Testis (tissue), 5 donors: ENCODE data around the gene AR. TPM values are rescaled to one million over a fixed set of nuclear protein-coding genes. Genes with fewer than 3 reads are reported as not detected.

Experiments
- DNase-seq: peaks from one replicate; pipeline ENCODE4 v3.0.0-alpha.2; 2019
- H3K27ac ChIP-seq, 2 donors: fragments of 200-600 bp; sonication (generic); one replicate each; pipeline ENCODE4 v1.5.1; 2019
- H3K27me3 ChIP-seq: fragments of 200-600 bp; sonication (generic); one replicate; pipeline ENCODE4 v1.5.1; 2019
- H3K36me3 ChIP-seq: fragments of 200-600 bp; sonication (generic); one replicate; pipeline ENCODE4 v1.5.1; 2017; ENCODE audit warnings: low read depth; ENCODE audit errors: missing control alignments
- H3K4me1 ChIP-seq: fragments of 200-600 bp; sonication (generic); one replicate; pipeline ENCODE4 v1.5.1; 2019
- H3K4me3 ChIP-seq, 2 donors: fragments of 200-600 bp; sonication (generic); one replicate each; pipeline ENCODE4 v1.5.1; 2017 to 2019
- H3K9me3 ChIP-seq: fragments of 200-600 bp; sonication (generic); one replicate; pipeline ENCODE4 v1.5.1; 2017
- POLR2A ChIP-seq: fragments of 450-650 bp; IDR thresholded peaks from one replicate; pipeline ENCODE4 v1.6.1; 2017; ENCODE audit warnings: antibody characterized with exemption, mild to moderate bottlenecking, moderate library complexity
- WGBS, 2 donors: methylation state at CpG; one replicate each; pipeline ENCODE4 v1.1.5; 2018; 5-methylcytosine and 5-hydroxymethylcytosine counted together
- intact Hi-C: fragments of 100-400 bp; cut with DNase I; formaldehyde crosslinking; loops from one replicate; pipeline ENCODE4 v1.15.1; 2023; ENCODE audit warnings: low total_unique reads
- long read RNA-seq, 2 donors: transcript quantifications; one replicate each; lab custom pipeline, GENCODE V29; 2026
- polyA plus RNA-seq: library from polyadenylated mRNA; stranded (reverse); fragments of 350-450 nt; fragmentation: Illumina TruSeq; extraction: RNeasy Lipid Tissue Mini Kit (QIAGEN cat#74804); gene quantifications from one replicate; pipeline ENCODE4 v1.2.3, GENCODE V29; 2014; ENCODE audit warnings: low read depth, low replicate concordance; ENCODE audit not compliant: insufficient read depth
- total RNA-seq, 2 donors: library from RNA; depleted of rRNA; stranded (reverse); fragments of >200 nt; gene quantifications; one replicate each; pipeline ENCODE4 v1.2.3, GENCODE V29; 2016
- TF ChIP-seq, protein P1 (sequence below), 3 experiments: fragments of 450-650 bp in 2 of 3; fragments of 200-600 bp in 1 of 3; sonication (generic) in 1 of 3; IDR thresholded peaks; one replicate each; pipeline ENCODE4 v1.5.1; 2016 to 2019; ENCODE audit warnings: antibody characterized with exemption in 3 of 3, mild to moderate bottlenecking in 2 of 3, moderate library complexity in 1 of 3

The AR gene
- total RNA-seq: 10 to 100 TPM; 34.3 to 52.3 TPM
- 12.0 TPM for polyA plus RNA-seq
- long read RNA-seq, donor 1, full-length matches to known transcripts: 4 of 12 reads
- long read RNA-seq, donor 1, partial matches to known transcripts: 8 of 12 reads
- long read RNA-seq, donor 1, other reads (novel, unspliced or antisense): 0 of 12 reads
- long read RNA-seq, donor 2: 0 reads

DNA sequence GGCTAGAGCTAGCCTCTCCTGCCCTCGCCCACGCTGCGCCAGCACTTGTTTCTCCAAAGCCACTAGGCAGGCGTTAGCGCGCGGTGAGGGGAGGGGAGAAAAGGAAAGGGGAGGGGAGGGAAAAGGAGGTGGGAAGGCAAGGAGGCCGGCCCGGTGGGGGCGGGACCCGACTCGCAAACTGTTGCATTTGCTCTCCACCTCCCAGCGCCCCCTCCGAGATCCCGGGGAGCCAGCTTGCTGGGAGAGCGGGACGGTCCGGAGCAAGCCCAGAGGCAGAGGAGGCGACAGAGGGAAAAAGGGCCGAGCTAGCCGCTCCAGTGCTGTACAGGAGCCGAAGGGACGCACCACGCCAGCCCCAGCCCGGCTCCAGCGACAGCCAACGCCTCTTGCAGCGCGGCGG lies at the start of gene AR:
Gene AR, plus strand, starts transcription at position 204 of the 400 bp plus-strand sequence. CDS start 1,126 bp downstream, outside the sequence.
- H3K36me3 ChIP-seq: no peaks in the 10 kb centered on the region
- no peaks in the 10 kb centered on the region for H3K4me1 ChIP-seq
- H3K27ac ChIP-seq: peak within 1 kb of the TSS; percentile 41 to 78
- no peaks in the 10 kb centered on the region for H3K27me3 ChIP-seq
- intact Hi-C loops: no loop called here
- TF ChIP-seq, protein P1, sequence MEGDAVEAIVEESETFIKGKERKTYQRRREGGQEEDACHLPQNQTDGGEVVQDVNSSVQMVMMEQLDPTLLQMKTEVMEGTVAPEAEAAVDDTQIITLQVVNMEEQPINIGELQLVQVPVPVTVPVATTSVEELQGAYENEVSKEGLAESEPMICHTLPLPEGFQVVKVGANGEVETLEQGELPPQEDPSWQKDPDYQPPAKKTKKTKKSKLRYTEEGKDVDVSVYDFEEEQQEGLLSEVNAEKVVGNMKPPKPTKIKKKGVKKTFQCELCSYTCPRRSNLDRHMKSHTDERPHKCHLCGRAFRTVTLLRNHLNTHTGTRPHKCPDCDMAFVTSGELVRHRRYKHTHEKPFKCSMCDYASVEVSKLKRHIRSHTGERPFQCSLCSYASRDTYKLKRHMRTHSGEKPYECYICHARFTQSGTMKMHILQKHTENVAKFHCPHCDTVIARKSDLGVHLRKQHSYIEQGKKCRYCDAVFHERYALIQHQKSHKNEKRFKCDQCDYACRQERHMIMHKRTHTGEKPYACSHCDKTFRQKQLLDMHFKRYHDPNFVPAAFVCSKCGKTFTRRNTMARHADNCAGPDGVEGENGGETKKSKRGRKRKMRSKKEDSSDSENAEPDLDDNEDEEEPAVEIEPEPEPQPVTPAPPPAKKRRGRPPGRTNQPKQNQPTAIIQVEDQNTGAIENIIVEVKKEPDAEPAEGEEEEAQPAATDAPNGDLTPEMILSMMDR (IDR thresholded peaks at IDR 0.05): no peak
- no peak for TF ChIP-seq POLR2A
- WGBS, 2 donors: 0% methylated on average over 23 of the region's 30 CpGs; no CpG with 5 or more reads in 1 of the 2 donors
- DNase-seq: peak; percentile 87
- no peaks in the 10 kb centered on the region for H3K9me3 ChIP-seq
- H3K4me3 ChIP-seq: peak within 1 kb of the TSS; percentile 49 to 60

DNA sequence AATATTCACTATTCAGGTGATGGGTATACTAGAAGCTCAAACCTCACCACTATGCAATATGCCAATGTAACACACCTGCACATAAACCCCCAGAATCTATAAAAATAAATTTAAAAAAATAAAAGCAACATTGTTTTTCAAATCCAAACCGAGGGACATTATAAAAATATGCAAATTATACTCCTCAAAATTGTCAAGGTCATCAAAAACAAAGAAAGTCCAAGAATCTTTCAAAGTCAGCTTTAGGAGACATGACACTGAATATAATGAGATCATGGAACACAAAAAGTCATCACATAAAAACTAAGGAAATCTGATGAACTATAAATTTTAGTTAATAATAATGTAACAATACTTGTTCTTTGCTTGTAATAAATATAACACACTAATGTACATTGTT lies 43.2 kb upstream of the AR start:
- Histone ChIP-seq H3K4me3 (no peak overlapping the region), H3K36me3 (no peaks in the 10 kb centered on the region), H3K9me3 (no peaks in the 10 kb centered on the region), H3K27me3 (no peaks in the 10 kb centered on the region), H3K4me1 (no peaks in the 10 kb centered on the region), H3K27ac (no peak overlapping the region)
- DNase-seq: no peak
- whole genome bisulfite sequencing, 2 donors: 27 to 30% methylated on average over 1 of the region's 1 CpG
- TF ChIP-seq, protein P1 (IDR thresholded peaks at IDR 0.05): no peak
- no peak for TF ChIP-seq POLR2A
- intact Hi-C loops: no loop called here

DNA sequence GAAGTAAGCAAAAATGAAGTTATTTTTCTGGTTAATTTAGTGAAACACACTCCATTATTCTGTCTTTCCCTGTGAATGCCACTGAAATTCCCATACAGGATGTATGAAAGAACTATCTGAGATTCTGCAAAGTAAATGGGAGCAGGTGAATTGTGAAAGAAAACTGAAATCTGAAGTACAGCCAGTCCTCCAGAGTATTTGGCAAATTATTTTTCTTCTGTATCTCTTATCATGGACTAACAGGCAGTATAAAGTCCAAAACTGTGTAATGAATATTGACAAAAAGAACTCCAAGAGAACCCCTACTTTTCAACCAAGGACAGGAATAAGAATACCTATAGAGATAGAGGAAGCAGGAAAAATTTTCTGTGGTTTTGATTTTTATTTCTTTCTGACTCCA lies 40.8 kb upstream of the AR start:
- no peak overlapping the region for H3K27ac ChIP-seq
- intact Hi-C loops: no loop called here
- H3K9me3 ChIP-seq: no peaks in the 10 kb centered on the region
- no peak overlapping the region for H3K4me3 ChIP-seq
- no peaks in the 10 kb centered on the region for H3K4me1 ChIP-seq
- DNase-seq: no peak
- no peaks in the 10 kb centered on the region for H3K36me3 ChIP-seq
- TF ChIP-seq, protein P1 (IDR thresholded peaks at IDR 0.05): no peak
- no peak for TF ChIP-seq POLR2A
- no peaks in the 10 kb centered on the region for H3K27me3 ChIP-seq

DNA sequence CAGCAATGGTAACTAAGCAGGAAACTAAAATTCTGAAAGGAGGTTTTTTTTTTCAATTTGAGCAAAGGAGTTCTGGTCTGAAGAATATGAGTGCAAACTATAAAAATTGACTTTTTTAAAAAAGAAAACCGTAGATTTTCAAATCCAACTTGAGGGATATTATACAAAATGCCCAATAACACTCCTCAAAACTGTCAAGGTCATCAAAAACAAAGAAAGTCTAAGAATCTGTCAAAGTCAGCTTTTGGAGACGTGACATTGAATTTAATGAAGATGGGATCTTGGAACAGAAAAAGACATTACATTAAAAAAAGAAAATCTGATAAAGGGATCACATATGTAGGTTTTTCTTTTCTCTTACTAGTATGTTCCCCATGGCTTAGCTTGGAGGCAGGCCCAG lies 40.4 kb upstream of the AR start:
- intact Hi-C loops: no loop called here
- DNase-seq: no peak
- no peaks in the 10 kb centered on the region for H3K4me1 ChIP-seq
- no peaks in the 10 kb centered on the region for H3K9me3 ChIP-seq
- 60 to 68% methylated on average over 2 of the region's 2 CpGs for WGBS, 2 donors
- TF ChIP-seq, protein P1 (IDR thresholded peaks at IDR 0.05): no peak
- no peak for TF ChIP-seq POLR2A
- no peaks in the 10 kb centered on the region for H3K27me3 ChIP-seq
- no peaks in the 10 kb centered on the region for H3K36me3 ChIP-seq
- H3K27ac ChIP-seq: no peak overlapping the region
- H3K4me3 ChIP-seq: no peak overlapping the region

DNA sequence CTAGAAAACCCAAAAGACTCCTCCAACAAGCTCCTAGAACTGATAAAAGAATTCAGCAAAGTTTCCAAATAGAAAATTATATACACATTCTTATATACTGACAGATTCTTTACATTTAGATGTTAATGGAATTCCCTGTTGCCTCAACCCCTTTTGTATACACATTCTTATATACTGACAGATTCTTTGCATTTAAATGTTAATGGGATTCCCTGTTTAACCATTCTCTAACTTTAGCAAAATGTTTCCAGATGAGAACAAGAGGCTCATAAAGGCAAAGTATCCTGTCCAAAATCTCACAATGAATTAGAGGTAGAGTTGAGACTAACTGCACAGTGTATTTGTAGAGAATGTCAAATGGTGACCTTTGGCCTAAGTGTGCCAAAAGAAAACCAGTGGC lies 23.1 kb upstream of the AR start:
- H3K27me3 ChIP-seq: no peaks in the 10 kb centered on the region
- no peak for TF ChIP-seq POLR2A
- TF ChIP-seq, protein P1 (IDR thresholded peaks at IDR 0.05): no peak
- H3K9me3 ChIP-seq: no peaks in the 10 kb centered on the region
- intact Hi-C loops: no loop called here
- H3K27ac ChIP-seq: no peak overlapping the region
- no peak for DNase-seq
- H3K36me3 ChIP-seq: no peaks in the 10 kb centered on the region
- H3K4me1 ChIP-seq: no peaks in the 10 kb centered on the region
- no peak overlapping the region for H3K4me3 ChIP-seq
